MG63 (cell line): Measurements from ENCODE around the gene SPNS2. TPM values are rescaled to one million over a fixed set of nuclear protein-coding genes. Genes with fewer than 3 reads are reported as not detected.
A peak's percentile ranks its signal among the peaks of the same experiment; 100 is the strongest.

Source experiments
- DNase-seq: peaks from one replicate; pipeline ENCODE4 v3.0.0-alpha.2; 2020
- H3K27me3 ChIP-seq: fragments of 250-450 bp; sonication (Bioruptor Pico); 2 replicates; pipeline ENCODE4 v1.5.1; 2020; ENCODE audit warnings: mild to moderate bottlenecking, moderate library complexity
- H3K36me3 ChIP-seq: fragments of 250-450 bp; sonication (Bioruptor Pico); 2 replicates; pipeline ENCODE4 v1.5.1; 2020; ENCODE audit warnings: mild to moderate bottlenecking, moderate library complexity
- H3K4me3 ChIP-seq: fragments of 250-450 bp; sonication (Bioruptor Pico); 2 replicates; pipeline ENCODE4 v1.5.1; 2020; ENCODE audit warnings: mild to moderate bottlenecking, moderate library complexity
- H3K9me3 ChIP-seq: fragments of 250-450 bp; sonication (Bioruptor Pico); 2 replicates; pipeline ENCODE4 v1.5.1; 2020; ENCODE audit warnings: mild to moderate bottlenecking, moderate library complexity
- total RNA-seq: library from RNA; depleted of rRNA; stranded (reverse); fragments of >200 nt; shearing (Covaris generic); gene quantifications from 2 replicates; pipeline ENCODE4 v1.2.3, GENCODE V29; 2014; ENCODE audit warnings: low replicate concordance

Gene SPNS2
- total RNA-seq, 1 experiment from 2014 or later, result 4.2 TPM

DNA sequence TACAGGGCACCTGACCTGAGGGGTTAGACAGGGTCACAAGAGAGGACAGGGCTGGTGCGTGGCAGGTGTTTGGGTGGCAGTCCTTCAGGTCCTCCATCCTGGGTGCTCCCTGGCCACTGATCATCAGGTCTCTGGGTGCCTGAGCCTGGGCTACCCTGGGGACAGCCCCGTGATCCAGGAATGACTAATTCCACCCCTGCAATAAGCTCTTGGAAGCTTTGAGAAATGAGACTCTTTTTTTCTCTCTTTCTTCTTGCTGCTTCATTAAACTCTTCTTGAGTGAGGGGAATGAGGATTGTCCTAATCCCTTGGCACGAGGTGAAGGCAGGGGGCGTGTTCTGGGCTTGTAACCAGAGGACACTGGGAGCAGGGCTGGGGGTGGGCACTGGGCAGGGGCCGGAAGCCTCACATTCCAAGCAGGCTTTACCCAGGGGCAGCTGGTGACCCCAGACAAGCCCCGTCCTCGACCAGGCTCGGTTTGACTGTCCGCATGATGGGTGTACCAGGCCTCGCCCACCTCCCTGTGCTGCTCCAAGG, 21.4 kb upstream of the SPNS2 start:
- no peaks in the 10 kb centered on the region for H3K27me3 ChIP-seq
- no peak overlapping the region for H3K4me3 ChIP-seq
- DNase-seq, result no peak
- no peaks in the 10 kb centered on the region for H3K9me3 ChIP-seq
- H3K36me3 ChIP-seq, result no peaks in the 10 kb centered on the region

DNA sequence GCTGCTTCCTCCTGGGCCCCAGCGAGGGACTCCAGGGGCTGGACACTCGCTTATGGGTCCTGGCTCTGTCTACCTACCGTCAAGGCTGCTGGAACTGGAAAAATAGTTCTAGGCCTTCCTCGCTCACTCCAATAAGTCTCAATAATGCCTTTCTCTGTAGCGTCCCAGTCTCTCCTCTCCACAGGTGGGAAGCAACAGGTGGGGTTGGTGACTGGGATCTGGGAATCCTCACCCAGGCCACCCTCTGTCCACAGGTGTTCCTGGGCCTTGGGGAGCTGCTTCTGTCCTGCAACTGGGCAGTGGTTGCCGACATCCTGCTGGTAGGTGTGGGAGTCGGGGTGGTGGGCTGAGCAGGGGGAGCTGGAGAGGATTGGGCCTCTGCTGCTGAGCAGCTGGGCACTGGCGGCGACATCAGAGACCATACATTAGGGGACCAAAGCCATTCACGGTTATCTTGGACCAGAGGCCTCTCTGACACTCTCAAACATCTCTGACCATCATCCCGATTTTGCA, 20.3 kb upstream of the SPNS2 start:
- Histone ChIP-seq H3K27me3 (no peaks in the 10 kb centered on the region), H3K4me3 (no peak overlapping the region), H3K9me3 (no peaks in the 10 kb centered on the region), H3K36me3 (no peaks in the 10 kb centered on the region)
- no peak for DNase-seq

DNA sequence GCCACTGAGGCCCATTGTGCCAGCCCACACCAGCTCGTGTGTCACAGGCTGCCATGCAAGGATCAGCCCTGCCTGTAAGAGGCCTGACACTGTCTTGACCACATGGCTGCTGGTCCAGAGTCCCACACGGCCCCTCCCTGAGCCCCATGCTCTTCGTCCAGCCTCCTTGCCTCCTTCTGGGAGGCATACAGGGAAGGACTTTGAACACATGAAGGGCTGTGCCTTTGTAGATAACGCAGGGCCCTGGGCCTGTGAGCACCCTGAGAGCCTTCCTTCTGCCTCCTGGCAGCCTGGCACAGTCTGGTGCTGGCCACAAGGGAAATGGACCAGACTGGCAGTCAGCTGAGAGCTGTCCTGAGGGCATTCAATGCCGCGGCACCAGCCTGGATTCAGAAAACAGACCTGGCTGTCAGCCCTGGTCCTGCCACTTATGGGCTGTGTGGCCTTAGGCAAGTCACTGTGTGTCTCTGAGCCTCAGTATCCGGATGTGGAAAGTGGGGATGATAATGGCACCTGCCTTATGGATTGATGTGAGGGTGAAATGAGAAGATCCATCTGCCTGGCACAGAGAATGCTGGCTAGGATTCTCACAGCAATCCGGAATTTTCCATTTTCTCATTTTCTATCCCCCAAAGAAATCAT, 19.2 kb upstream of the SPNS2 start:
- Histone ChIP-seq H3K36me3 (no peaks in the 10 kb centered on the region), H3K9me3 (no peaks in the 10 kb centered on the region), H3K27me3 (no peaks in the 10 kb centered on the region), H3K4me3 (no peak overlapping the region)
- DNase-seq, result no peak

DNA sequence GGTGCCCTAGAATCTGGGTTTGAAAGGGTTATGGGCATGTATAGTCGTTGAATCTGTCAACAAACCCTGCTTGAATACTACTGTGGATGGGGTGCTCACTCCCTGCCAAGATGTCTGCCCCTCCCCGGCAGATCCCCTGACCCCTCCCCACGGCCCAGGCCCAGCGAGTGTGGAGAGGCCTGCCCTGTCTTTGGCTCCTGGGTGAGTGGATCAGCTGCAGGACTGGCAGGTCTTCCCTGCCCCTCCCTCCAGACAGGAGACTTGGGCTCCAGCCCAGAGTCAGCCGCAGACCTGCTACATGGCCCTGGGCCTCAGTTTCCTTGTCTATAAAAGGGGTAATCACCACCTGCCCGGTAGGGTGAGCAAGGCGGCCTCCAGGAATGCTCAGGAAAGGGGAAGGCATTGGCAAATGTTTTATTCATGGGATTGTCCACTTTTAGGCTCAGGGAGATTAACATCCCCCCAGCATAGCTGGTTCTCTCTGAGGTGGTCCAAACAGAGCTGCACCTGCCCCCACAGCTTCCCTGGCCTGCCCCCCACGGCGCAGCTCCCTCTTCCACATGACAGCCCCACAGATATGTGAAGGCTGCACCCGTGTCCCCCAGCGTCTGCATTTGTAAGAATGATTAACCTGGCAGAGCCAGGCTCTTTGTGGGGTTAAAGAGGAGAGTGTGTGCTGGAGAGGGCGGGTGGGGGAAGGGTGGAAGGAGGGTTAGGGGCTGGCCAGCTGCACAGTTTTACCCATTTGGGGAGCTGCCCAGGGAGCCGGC, 18.5 kb upstream of the SPNS2 start:
- H3K4me3 ChIP-seq, result no peak overlapping the region
- no peak for DNase-seq
- H3K27me3 ChIP-seq, result no peaks in the 10 kb centered on the region
- H3K36me3 ChIP-seq, result no peaks in the 10 kb centered on the region
- no peaks in the 10 kb centered on the region for H3K9me3 ChIP-seq

DNA sequence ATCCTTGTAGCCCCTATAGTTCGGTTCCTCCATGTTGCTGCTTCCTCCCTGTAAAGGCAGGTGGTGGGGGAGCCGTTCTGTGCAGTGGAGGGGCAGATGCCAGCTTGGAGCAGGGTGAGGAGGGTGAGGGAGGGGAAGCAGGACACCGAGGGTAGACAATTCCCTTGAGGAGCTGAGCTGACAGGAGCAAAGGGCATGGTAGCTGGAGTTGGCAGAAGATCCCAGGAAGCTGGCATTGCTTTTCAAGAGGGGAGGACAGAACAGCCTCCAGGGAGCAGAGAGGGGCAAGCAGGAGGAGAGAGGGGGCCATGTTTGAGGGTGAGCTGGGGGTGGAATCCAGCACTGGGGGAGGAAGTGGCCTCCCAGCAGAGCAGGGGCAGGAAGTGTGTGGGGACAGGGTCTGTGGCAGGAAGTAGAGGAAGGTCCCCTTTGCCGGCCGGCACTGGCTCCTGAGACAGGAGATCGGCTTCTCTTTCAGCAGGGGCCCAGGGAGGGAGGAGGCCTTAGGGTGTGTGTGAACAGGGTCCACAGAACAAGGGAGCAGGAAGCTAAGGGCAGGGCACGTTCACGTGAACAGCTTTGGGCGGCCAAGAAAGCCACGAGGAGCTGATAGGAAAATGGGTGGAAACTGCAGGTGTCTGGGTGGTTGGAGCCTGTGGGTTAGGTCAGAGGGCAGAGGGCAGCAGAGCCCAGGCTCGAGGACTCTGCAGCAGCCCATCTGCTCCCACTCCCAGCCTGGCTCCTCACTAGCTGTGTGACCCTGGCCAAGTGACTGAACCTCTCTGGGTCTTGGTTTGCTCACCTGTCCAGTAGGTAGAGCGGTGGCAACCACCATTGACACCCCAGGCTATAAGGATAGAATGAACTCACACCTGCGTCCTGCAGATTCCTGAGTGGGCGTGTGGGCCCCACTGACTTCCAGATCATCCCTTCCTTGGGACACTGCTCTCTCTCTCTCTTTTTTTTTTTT, 17.5 kb upstream of the SPNS2 start:
- no peaks in the 10 kb centered on the region for H3K27me3 ChIP-seq
- no peak for DNase-seq
- no peaks in the 10 kb centered on the region for H3K9me3 ChIP-seq
- no peak overlapping the region for H3K4me3 ChIP-seq
- H3K36me3 ChIP-seq, result no peaks in the 10 kb centered on the region

DNA sequence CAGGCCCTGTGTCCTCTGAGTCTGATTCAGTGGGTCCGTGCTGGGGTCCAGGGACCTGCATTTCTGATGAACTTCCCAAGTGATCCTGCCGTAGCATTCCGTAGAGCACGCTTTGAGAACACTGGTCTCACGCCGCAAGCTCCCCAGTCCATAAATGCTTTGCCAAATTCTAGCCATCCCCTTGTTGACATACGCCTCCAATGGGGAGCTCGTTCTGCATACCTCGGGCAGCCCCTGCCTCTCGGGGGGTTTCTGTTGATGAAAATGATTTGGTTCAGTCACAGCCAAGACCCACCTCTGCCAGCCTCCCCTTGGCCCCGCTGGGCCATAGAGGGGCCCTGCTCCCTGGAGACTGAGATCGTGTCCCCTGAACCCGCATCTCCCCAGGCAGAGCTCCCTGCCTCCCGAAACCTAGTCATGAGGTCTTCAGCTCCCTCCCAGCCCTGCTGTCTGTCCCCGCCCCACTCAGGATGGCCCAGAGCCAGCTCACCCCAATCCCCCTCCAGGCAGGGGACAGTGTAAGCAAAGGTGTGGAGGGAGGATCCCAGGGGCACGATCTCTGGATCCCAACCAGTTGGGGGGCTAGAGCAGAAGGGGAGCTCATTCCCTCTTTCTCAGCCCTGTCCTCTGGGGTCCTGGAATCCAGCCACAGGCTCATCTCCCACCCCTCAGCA, 16.2 kb upstream of the SPNS2 start:
- no peaks in the 10 kb centered on the region for H3K9me3 ChIP-seq
- no peak for DNase-seq
- no peaks in the 10 kb centered on the region for H3K27me3 ChIP-seq
- no peaks in the 10 kb centered on the region for H3K36me3 ChIP-seq
- H3K4me3 ChIP-seq, result no peak overlapping the region

DNA sequence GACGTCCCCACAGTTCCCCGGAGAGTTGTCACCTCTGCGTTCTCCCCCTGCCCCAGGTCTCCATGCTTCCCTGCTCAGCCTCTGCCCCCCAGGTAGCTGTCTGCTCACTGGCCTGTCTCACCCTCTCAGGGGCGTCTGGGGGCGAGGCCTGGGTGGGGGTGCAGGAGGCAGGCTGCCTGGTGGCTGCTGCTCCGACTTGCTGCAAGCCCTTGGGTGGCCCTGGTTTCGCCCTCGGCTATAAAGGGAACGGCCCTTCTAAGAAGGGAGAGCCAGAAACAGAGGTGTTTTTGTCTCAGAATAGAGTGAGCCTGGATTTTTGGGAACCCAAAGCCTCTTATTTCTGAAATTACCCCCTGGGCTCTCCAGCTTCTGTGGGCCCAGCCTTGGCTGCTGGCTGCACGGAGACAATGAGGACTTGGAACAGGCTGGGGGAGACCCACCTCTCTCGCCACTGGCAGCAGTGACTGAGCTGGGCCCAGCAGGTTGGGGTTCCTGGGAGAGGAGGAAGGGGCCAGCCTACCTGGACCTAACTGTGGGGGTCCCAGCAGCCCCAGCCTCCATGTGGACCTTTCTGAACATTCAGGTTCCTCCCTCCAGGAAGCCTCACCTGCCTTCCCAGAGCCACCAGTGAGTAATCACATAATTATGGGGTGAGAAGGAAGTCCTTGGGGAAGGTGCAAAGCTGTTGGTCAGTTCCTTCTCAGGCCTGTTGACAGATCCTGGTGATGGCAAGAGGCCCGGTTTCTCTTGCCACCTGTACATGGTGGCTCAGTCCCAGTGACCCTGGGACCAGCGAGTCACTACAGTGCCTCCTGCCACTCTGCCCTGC, 15.5 kb upstream of the SPNS2 start:
- H3K36me3 ChIP-seq, result no peaks in the 10 kb centered on the region
- H3K4me3 ChIP-seq, result no peak overlapping the region
- no peaks in the 10 kb centered on the region for H3K27me3 ChIP-seq
- no peak for DNase-seq
- H3K9me3 ChIP-seq, result no peaks in the 10 kb centered on the region

DNA sequence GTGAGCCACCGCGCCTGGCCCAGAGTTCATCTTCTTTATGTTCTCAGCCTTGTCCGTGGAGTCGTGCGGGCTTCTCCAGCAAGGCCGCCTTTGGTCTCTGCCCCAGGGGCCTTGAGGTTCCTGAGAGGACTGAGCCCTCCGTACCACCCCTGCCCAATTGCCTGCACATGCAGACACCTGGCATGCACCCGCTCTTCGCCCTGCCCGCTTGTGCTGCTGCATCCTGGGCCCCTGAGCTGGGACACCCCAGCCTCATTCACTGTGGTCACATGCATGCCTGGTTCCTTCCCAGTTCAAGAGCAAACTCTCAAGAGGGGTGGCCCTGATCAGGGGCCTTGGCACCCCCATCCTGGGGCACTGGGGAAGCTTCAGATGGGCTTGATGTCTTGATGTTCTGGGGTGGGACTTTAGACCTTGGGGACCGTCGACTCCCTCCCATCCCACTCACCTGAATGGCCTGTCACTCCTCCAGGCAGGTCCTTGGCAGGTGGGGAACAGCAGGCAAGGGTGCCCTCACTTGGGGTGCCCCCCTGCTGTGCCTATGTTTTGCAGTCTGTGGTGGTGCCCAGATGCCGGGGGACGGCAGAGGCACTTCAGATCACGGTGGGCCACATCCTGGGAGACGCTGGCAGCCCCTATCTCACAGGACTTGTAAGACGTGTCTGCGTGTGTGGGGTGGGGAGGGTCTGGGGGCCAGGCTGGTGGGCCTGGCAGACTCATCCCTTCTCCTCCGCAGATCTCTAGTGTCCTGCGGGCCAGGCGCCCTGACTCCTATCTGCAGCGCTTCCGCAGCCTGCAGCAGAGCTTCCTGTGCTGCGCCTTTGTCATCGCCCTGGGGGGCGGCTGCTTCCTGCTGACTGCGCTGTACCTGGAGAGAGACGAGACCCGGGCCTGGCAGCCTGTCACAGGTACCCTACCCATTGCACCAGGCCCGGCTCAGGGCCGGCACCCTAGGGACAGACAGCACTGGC, 12.7 kb upstream of the SPNS2 start:
- Histone ChIP-seq H3K9me3 (no peaks in the 10 kb centered on the region), H3K36me3 (no peaks in the 10 kb centered on the region), H3K27me3 (no peaks in the 10 kb centered on the region), H3K4me3 (no peak overlapping the region)
- no peak for DNase-seq

DNA sequence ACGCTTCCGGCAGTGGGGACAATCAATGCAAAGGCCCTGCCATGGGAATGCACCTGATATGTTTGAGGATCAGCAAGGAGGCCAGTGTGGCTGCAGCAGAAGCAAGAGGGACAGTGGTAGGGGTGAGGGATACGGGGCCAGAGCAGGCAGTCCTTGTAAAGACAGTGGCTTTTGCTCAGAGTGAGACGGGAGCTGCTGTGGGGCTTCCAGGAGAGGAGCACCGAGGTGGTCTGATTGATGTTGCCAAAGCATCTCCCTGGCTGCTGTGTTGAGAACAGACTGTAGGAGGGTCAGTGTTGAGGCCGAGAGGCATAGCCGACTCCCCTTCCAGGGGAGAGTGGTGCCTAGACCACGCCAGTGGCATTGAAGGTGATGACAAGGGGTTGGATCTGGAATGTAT, 11.4 kb upstream of the SPNS2 start:
- Histone ChIP-seq H3K27me3 (no peaks in the 10 kb centered on the region), H3K9me3 (no peaks in the 10 kb centered on the region), H3K36me3 (no peaks in the 10 kb centered on the region), H3K4me3 (no peak overlapping the region)
- DNase-seq, result no peak

DNA sequence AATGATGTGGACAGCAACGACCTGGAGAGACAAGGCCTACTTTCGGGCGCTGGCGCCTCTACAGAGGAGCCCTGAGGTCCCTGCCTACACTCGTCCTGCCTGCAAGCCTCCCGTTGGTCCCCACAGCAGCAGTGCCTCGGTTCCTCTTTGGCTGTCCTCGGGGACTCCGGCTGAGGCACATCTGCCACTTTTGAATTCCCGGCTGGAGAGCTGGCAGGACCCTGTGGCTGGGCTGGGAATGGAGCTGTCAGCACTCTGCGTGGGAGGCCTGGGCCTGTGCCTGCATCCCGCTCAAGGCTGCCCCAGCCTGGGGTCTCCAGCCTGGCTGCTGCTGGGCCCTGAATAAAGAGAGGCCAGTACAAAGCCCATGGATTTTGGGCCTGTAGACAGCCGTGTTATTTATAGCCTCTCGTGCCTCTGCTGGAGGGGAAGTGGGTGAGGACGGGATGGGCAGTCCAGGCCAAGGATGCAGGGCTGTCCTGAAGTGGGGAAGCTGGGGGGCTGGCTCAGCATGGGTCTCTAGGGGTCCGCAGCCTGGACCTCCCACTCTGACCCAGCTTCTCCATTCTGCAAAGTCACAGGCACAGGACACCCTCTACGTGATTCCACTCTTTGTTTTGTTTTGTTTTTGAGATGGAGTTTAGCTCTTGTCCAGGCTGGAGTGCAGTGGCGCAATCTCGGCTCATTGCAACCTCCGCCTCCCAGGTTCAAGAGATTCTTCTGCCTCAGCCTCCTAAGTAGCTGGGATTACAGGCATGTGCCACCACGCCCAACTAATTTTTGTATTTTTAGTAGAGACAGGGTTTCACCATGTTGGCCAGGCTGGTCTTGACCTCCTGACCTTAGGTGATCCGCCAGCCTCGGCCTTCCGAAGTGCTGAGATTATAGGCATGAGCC, 10.6 kb upstream of the SPNS2 start:
- no peak for DNase-seq
- Histone ChIP-seq H3K36me3 (no peaks in the 10 kb centered on the region), H3K4me3 (no peak overlapping the region), H3K9me3 (no peaks in the 10 kb centered on the region), H3K27me3 (no peaks in the 10 kb centered on the region)

DNA sequence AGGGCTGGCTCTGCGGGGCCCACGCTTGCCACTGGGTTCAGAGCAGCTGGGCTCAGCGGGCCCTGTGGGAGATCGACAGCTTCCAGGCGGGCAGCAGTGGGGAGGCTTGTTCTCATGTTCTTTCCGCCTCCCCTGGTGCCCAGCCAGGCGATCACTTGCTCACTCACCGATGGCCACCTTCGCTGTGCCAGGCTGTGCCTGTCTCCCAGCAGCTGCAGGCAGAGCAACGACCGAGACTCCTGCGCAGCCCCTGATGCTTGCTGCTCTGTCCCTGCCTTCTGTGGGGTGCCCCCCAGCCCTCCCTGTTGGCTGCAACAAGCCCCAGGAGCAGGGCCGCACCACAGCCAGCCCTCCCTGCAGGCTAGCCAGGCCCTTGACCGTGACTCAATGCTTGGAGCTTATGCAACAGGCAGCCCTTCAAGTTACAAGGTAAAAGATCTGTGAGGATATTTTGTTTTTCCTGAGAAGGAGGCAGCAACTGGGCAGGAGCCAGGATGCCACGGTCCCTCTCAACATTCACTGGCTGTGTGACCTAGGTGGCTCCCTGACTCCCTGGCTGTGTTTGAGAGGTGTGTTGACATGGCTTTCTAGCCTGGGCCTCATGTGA, 9.6 kb upstream of the SPNS2 start:
- H3K27me3 ChIP-seq, result no peaks in the 10 kb centered on the region
- DNase-seq, result no peak

DNA sequence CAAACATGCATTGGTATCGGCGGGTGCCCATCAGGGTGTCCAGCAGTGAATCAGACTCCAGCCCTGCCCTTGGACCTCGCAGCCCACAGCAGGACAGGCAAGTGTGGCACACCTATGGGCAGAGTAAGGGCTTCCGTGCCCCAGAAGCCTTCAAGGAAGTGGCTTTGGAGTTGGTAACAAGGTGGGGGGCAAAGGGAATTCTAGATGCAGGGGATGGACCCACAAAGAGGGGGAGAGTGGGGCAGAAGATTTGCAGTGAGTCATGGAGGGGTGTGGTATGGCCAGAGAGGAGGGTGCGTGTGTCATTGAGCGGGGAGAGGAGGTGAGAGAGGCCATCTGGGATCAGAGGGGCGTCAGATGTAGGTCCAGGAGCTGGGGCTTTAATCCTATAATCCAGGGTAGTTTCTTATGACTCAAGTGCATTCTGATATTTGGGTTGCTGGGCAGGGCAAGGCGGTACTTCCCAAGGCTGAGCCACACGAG, 8.5 kb upstream of the SPNS2 start:
- Histone ChIP-seq H3K27me3 (no peaks in the 10 kb centered on the region), H3K4me3 (no peak overlapping the region), H3K9me3 (no peaks in the 10 kb centered on the region), H3K36me3 (no peaks in the 10 kb centered on the region)
- peak; percentile 40 for DNase-seq

More for the DNA sequence above, 9.6 kb upstream of the SPNS2 start:
- Histone ChIP-seq H3K4me3 (no peak overlapping the region), H3K36me3 (no peaks in the 10 kb centered on the region), H3K9me3 (no peaks in the 10 kb centered on the region)

DNA sequence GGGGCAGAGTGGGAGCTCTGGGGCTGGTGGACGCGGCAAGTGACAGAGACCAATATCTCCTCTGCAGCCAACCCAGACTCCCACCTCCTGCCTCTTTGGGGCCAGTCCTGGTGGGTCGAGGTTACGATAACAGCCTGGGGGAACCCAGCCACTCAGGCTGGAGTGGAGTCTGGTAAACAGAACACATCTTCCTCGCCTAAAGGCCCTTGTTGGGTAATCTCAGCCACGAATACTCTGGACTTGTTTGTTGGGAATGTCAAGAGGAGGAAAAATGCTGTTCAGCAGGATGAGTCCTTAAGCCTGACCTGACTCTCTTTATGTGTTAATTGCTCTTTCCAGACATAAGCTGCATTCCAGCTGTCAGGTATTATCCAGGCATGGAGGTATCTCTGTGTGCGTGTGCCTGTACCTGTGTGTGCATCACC, 8.0 kb upstream of the SPNS2 start:
- no peak for DNase-seq
- H3K36me3 ChIP-seq, result no peaks in the 10 kb centered on the region
- H3K4me3 ChIP-seq, result no peak overlapping the region
- H3K9me3 ChIP-seq, result no peaks in the 10 kb centered on the region
- no peaks in the 10 kb centered on the region for H3K27me3 ChIP-seq
